OCI-LY1 (cell line): ENCODE measurements around the gene LIN7C.

ENCODE experiments used
- H2AFZ ChIP-seq: fragments of 200-600 bp; sonication (generic), shearing (Covaris generic); 2 replicates; pipeline ENCODE4 v1.6.0; 2014; ENCODE audit warnings: antibody characterized with exemption, mild to moderate bottlenecking, low read length
- H3F3A ChIP-seq: fragments of 200-600 bp; sonication (generic), shearing (Covaris generic); 2 replicates; pipeline ENCODE4 v1.6.0; 2014; ENCODE audit warnings: mild to moderate bottlenecking, antibody characterized with exemption, low read length, moderate library complexity; ENCODE audit not compliant: insufficient read depth
- H3K27ac ChIP-seq: fragments of 200-600 bp; sonication (generic); 2 replicates; pipeline ENCODE4 v1.5.1; 2014; ENCODE audit warnings: low read length, mixed run types, mild to moderate bottlenecking, low read depth; ENCODE audit not compliant: poor library complexity, severe bottlenecking
- H3K27me3 ChIP-seq: fragments of 200-600 bp; sonication (generic); 2 replicates; pipeline ENCODE4 v1.6.0; 2014; ENCODE audit warnings: antibody characterized with exemption, mild to moderate bottlenecking, low read length, moderate library complexity; ENCODE audit not compliant: insufficient read depth
- H3K36me3 ChIP-seq: fragments of 200-600 bp; sonication (generic); 2 replicates; pipeline ENCODE4 v1.6.1; 2014; ENCODE audit warnings: mild to moderate bottlenecking, antibody characterized with exemption, low read length, moderate library complexity, mixed read lengths; ENCODE audit not compliant: insufficient read depth
- H3K4me1 ChIP-seq: fragments of 200-600 bp; sonication (generic); 2 replicates; pipeline ENCODE4 v1.5.1; 2014; ENCODE audit warnings: mild to moderate bottlenecking, low read length, moderate library complexity; ENCODE audit not compliant: insufficient read depth, severe bottlenecking
- H3K4me2 ChIP-seq: fragments of 200-600 bp; sonication (generic), shearing (Covaris generic); 2 replicates; pipeline ENCODE4 v1.6.1; 2014; ENCODE audit warnings: low read length
- H3K4me3 ChIP-seq: fragments of 200-600 bp; sonication (generic); 2 replicates; pipeline ENCODE4 v1.5.1; 2014; ENCODE audit warnings: low read length, low read depth, mild to moderate bottlenecking, mixed read lengths; ENCODE audit not compliant: poor library complexity, severe bottlenecking
- H3K79me2 ChIP-seq: fragments of 200-600 bp; shearing (Covaris generic); 2 replicates; pipeline ENCODE4 v1.6.1; 2016; ENCODE audit warnings: mixed run types, low read length, mixed read lengths; ENCODE audit not compliant: insufficient read depth
- H3K9ac ChIP-seq: fragments of 200-600 bp; sonication (generic), shearing (Covaris generic); 2 replicates; pipeline ENCODE4 v1.6.1; 2014; ENCODE audit warnings: mild to moderate bottlenecking, low read length, mixed read lengths
- H3K9me2 ChIP-seq: fragments of 200-600 bp; sonication (generic), shearing (Covaris generic); 2 replicates; pipeline ENCODE4 v1.6.1; 2014; ENCODE audit warnings: low read depth, mild to moderate bottlenecking, low read length, mixed read lengths
- H3K9me3 ChIP-seq: fragments of 200-600 bp; shearing (Covaris generic); 2 replicates; pipeline ENCODE4 v1.6.1; 2014; ENCODE audit warnings: low read length, mixed read lengths
- H4K20me1 ChIP-seq: fragments of 200-600 bp; sonication (generic), shearing (Covaris generic); 2 replicates; pipeline ENCODE4 v1.6.0; 2016; ENCODE audit warnings: mild to moderate bottlenecking, low read length; ENCODE audit not compliant: insufficient read depth
- EZH2 ChIP-seq: fragments of 200-600 bp; sonication (generic), shearing (Covaris generic); IDR thresholded peaks from 2 replicates; pipeline ENCODE4 v1.8.0; 2017; ENCODE audit warnings: borderline replicate concordance, mixed run types, mild to moderate bottlenecking, antibody characterized with exemption, low read length, moderate library complexity, mixed read lengths
- TF ChIP-seq, protein P1 (sequence below): fragments of 200-600 bp; sonication (generic), shearing (Covaris generic); IDR thresholded peaks from 2 replicates; pipeline ENCODE4 v1.5.1; 2017; ENCODE audit warnings: mild to moderate bottlenecking, antibody characterized with exemption, low read length, moderate library complexity, mixed read lengths

LIN7C gene

DNA sequence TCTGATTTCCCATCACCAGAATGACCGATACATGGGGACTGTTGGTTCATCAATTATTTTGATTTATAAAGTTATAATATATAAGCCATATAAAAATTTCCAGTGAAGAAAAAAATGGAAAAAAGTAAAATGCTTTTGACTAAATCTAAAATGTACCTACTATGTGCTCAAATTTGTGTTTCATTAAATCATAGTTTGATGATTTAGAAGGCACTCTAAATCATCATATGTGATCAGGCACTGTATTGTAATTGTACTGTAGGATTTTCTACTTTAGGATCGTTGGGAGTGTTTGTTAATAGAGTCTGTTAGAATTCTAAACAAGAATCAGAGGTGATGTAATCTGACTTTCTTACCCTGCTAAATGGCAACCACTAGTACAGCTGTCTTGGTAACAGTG lies 2.4 kb downstream of the LIN7C start:
- Histone ChIP-seq H3K27me3 (no peaks in the 10 kb centered on the region), H3F3A (no peaks in the 10 kb centered on the region), H3K4me2 (no peak overlapping the region), H3K27ac (no peak overlapping the region), H3K79me2 (peaks cover 36% of the 10 kb centered on the region), H3K9ac (no peak overlapping the region), H3K36me3 (peaks cover 35% of the 10 kb centered on the region), H3K9me2 (no peaks in the 10 kb centered on the region), H3K4me3 (no peak overlapping the region), H3K4me1 (peaks cover 27% of the 10 kb centered on the region), H3K9me3 (no peaks in the 10 kb centered on the region), H4K20me1 (no peaks in the 10 kb centered on the region), H2AFZ (no peak overlapping the region)
- TF ChIP-seq, protein P1, sequence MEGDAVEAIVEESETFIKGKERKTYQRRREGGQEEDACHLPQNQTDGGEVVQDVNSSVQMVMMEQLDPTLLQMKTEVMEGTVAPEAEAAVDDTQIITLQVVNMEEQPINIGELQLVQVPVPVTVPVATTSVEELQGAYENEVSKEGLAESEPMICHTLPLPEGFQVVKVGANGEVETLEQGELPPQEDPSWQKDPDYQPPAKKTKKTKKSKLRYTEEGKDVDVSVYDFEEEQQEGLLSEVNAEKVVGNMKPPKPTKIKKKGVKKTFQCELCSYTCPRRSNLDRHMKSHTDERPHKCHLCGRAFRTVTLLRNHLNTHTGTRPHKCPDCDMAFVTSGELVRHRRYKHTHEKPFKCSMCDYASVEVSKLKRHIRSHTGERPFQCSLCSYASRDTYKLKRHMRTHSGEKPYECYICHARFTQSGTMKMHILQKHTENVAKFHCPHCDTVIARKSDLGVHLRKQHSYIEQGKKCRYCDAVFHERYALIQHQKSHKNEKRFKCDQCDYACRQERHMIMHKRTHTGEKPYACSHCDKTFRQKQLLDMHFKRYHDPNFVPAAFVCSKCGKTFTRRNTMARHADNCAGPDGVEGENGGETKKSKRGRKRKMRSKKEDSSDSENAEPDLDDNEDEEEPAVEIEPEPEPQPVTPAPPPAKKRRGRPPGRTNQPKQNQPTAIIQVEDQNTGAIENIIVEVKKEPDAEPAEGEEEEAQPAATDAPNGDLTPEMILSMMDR, result no peak
- TF ChIP-seq EZH2, result no peak

DNA sequence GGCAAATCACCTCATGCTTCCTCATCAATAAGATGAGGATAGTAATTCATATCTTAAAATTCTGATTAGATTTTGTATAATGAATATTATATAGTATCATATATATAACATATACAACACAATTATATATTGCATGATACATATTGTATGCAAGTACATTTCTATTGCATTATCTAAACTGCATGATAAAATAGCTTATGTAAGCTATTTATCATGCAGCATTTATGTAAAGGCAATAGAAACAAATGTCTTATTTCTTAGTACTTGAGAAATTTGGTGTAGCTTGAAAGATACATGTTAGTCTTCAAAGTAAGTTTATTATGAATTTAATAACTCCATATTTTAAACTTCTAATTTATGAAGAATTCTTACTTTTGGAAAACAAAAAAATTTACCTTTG lies 5.5 kb downstream of the LIN7C start:
- Histone ChIP-seq H3K79me2 (peaks cover 34% of the 10 kb centered on the region), H3K4me2 (no peak overlapping the region), H3K9me2 (no peaks in the 10 kb centered on the region), H4K20me1 (no peaks in the 10 kb centered on the region), H3K9ac (no peak overlapping the region), H3K27me3 (no peaks in the 10 kb centered on the region), H2AFZ (no peak overlapping the region), H3K36me3 (peaks cover 65% of the 10 kb centered on the region), H3K27ac (no peak overlapping the region), H3K4me1 (peaks cover 18% of the 10 kb centered on the region), H3F3A (no peaks in the 10 kb centered on the region), H3K4me3 (no peak overlapping the region), H3K9me3 (no peaks in the 10 kb centered on the region)
- TF ChIP-seq, protein P1, result no peak
- no peak for TF ChIP-seq EZH2

DNA sequence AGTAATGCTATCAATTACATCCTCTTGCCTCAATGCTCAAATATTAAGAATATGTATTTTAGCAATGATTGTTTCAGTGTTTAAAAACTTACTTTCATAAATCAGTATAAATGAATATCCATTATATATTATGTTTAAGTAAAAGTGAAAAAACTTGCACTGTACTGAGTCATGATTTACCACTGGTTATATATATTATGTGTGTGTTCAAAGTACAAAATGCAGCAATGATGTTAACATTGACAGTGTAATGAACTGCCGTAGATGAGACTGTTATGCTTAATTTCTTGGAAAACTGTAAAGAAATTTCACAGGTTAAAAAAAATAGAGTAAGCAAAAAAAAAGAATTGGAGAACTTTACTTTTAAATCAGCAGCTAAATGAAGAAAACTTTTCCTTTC lies 8.7 kb downstream of the LIN7C start:
- Histone ChIP-seq H3K4me1 (no peaks in the 10 kb centered on the region), H4K20me1 (no peaks in the 10 kb centered on the region), H3K9me2 (no peaks in the 10 kb centered on the region), H3K4me2 (no peak overlapping the region), H3K9ac (no peak overlapping the region), H3K4me3 (no peak overlapping the region), H3K27ac (no peak overlapping the region), H3K9me3 (no peaks in the 10 kb centered on the region), H3K36me3 (peaks cover 84% of the 10 kb centered on the region), H3F3A (no peaks in the 10 kb centered on the region), H2AFZ (no peak overlapping the region), H3K27me3 (no peaks in the 10 kb centered on the region), H3K79me2 (peaks cover 9% of the 10 kb centered on the region)
- TF ChIP-seq EZH2, result no peak
- TF ChIP-seq, protein P1, result no peak
